Measurements from ENCODE around the gene CLSTN2.

Gene CLSTN2

GRCh38 chr3:140449413-140450256 is 514.6 kb downstream of the CLSTN2 start:
- no peaks in the 10 kb centered on the region for H4K20me1 ChIP-seq (ENCODE audit: control insufficient read depth, insufficient read depth, low read depth, low read length)
- no peak overlapping the region for H3K4me2 ChIP-seq (ENCODE audit: low read length)
- H3K4me1 ChIP-seq (ENCODE audit: control insufficient read depth, low read length) = no peaks in the 10 kb centered on the region
- no peaks in the 10 kb centered on the region for H3K79me2 ChIP-seq (ENCODE audit: control insufficient read depth, low read length)
- no peaks in the 10 kb centered on the region for H3K36me3 ChIP-seq (ENCODE audit: control insufficient read depth, low read length)
- no peaks in the 10 kb centered on the region for H3F3A ChIP-seq (ENCODE audit: control insufficient read depth, insufficient read depth)
- TF ChIP-seq CTCF (IDR thresholded peaks at IDR 0.05; ENCODE audit: low read depth, low read length, poor library complexity, severe bottlenecking) (no peak), EZH2phosphoT487 (IDR thresholded peaks at IDR 0.05; ENCODE audit: borderline replicate concordance, low read length) (no peak)
- H3K27ac ChIP-seq (ENCODE audit: low read depth, low read length) = no peak overlapping the region
- H3K27me3 ChIP-seq (ENCODE audit: control insufficient read depth, low read length) = no peaks in the 10 kb centered on the region
- no peak overlapping the region for H3K4me3 ChIP-seq (ENCODE audit: low read length)
- no peaks in the 10 kb centered on the region for H3K9me2 ChIP-seq (replicated peaks; ENCODE audit: control insufficient read depth, low read length)
- H3K9me3 ChIP-seq (ENCODE audit: control insufficient read depth, insufficient read depth, low read length) = no peaks in the 10 kb centered on the region

DNA sequence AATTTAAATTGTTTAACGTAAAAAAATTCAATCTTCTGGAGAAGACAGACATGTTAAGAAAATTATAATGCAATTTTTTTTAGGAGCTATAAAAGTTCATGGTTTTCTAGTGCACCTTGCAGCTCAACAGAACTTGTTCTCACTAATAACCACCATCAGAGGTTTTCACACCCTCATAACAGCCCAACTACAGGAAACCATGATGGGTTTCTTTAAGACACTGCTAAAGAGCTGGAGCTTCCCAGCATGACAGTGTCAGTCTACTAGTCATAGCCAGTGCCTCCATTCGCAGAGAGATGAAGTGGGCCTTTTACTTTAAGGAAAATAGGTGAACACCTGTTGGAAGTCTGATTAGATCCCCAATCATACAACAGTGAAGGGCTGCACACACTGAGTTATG is 518.8 kb downstream of the CLSTN2 start:
- H3K27ac ChIP-seq (ENCODE audit: low read depth, low read length) = no peak overlapping the region
- no peaks in the 10 kb centered on the region for H3K4me1 ChIP-seq (ENCODE audit: control insufficient read depth, low read length)
- H3K4me3 ChIP-seq (ENCODE audit: low read length) = no peak overlapping the region
- H3K27me3 ChIP-seq (ENCODE audit: control insufficient read depth, low read length) = no peaks in the 10 kb centered on the region
- H3K9me2 ChIP-seq (replicated peaks; ENCODE audit: control insufficient read depth, low read length) = no peaks in the 10 kb centered on the region
- H3K9me3 ChIP-seq (ENCODE audit: control insufficient read depth, insufficient read depth, low read length) = no peaks in the 10 kb centered on the region
- no peaks in the 10 kb centered on the region for H3K36me3 ChIP-seq (ENCODE audit: control insufficient read depth, low read length)
- TF ChIP-seq CTCF (IDR thresholded peaks at IDR 0.05; ENCODE audit: low read depth, low read length, poor library complexity, severe bottlenecking) (no peak), EZH2phosphoT487 (IDR thresholded peaks at IDR 0.05; ENCODE audit: borderline replicate concordance, low read length) (no peak)
- H4K20me1 ChIP-seq (ENCODE audit: control insufficient read depth, insufficient read depth, low read depth, low read length) = no peaks in the 10 kb centered on the region
- H3F3A ChIP-seq (ENCODE audit: control insufficient read depth, insufficient read depth) = no peaks in the 10 kb centered on the region
- H3K4me2 ChIP-seq (ENCODE audit: low read length) = no peak overlapping the region
- H3K79me2 ChIP-seq (ENCODE audit: control insufficient read depth, low read length) = no peaks in the 10 kb centered on the region

GRCh38 chr3:140455521-140456214 is 520.7 kb downstream of the CLSTN2 start:
- Histone ChIP-seq H3K27ac (ENCODE audit: low read depth, low read length) (no peak overlapping the region), H4K20me1 (ENCODE audit: control insufficient read depth, insufficient read depth, low read depth, low read length) (no peaks in the 10 kb centered on the region), H3K27me3 (ENCODE audit: control insufficient read depth, low read length) (no peaks in the 10 kb centered on the region)

More at GRCh38 chr3:140455521-140456214, 520.7 kb downstream of the CLSTN2 start:
- no peaks in the 10 kb centered on the region for H3K4me1 ChIP-seq (ENCODE audit: control insufficient read depth, low read length)
- no peaks in the 10 kb centered on the region for H3K9me3 ChIP-seq (ENCODE audit: control insufficient read depth, insufficient read depth, low read length)
- no peak for TF ChIP-seq CTCF (IDR thresholded peaks at IDR 0.05; ENCODE audit: low read depth, low read length, poor library complexity, severe bottlenecking)
- TF ChIP-seq EZH2phosphoT487 (IDR thresholded peaks at IDR 0.05; ENCODE audit: borderline replicate concordance, low read length) = no peak
- no peak overlapping the region for H3K4me3 ChIP-seq (ENCODE audit: low read length)
- H3K9me2 ChIP-seq (replicated peaks; ENCODE audit: control insufficient read depth, low read length) = no peaks in the 10 kb centered on the region
- H3K79me2 ChIP-seq (ENCODE audit: control insufficient read depth, low read length) = no peaks in the 10 kb centered on the region
- no peaks in the 10 kb centered on the region for H3K36me3 ChIP-seq (ENCODE audit: control insufficient read depth, low read length)
- H3K4me2 ChIP-seq (ENCODE audit: low read length) = no peak overlapping the region
- no peaks in the 10 kb centered on the region for H3F3A ChIP-seq (ENCODE audit: control insufficient read depth, insufficient read depth)

Data from DOHH2 (cell line).